NCI-H446 (cell line): ENCODE results near the gene CBX2.

Experiments
- DNase-seq, 2 experiments: peaks; one replicate each; lab custom pipeline; 2025; lab: John Stamatoyannopoulos, UW

Gene CBX2

DNA sequence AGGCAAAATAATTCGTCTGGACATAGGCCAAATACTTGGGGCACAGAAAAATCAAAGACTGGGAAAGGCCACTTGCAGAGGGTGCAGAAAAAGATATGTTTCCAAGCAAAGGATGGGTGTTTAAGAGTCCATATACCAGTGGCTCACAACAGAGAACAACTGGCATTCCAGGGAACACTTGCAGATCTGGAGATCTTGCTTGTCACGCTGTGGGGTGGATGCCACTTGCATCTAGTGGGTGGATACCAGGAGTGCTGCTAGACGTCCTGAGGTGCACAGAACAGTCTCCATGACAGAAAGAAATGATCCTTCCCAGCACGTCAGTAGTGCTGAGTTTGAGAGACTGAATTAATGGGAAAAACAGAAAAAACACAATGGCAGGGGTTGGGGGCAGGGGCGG is 10.5 kb downstream of the CBX2 start:
- no peak for DNase-seq

DNA sequence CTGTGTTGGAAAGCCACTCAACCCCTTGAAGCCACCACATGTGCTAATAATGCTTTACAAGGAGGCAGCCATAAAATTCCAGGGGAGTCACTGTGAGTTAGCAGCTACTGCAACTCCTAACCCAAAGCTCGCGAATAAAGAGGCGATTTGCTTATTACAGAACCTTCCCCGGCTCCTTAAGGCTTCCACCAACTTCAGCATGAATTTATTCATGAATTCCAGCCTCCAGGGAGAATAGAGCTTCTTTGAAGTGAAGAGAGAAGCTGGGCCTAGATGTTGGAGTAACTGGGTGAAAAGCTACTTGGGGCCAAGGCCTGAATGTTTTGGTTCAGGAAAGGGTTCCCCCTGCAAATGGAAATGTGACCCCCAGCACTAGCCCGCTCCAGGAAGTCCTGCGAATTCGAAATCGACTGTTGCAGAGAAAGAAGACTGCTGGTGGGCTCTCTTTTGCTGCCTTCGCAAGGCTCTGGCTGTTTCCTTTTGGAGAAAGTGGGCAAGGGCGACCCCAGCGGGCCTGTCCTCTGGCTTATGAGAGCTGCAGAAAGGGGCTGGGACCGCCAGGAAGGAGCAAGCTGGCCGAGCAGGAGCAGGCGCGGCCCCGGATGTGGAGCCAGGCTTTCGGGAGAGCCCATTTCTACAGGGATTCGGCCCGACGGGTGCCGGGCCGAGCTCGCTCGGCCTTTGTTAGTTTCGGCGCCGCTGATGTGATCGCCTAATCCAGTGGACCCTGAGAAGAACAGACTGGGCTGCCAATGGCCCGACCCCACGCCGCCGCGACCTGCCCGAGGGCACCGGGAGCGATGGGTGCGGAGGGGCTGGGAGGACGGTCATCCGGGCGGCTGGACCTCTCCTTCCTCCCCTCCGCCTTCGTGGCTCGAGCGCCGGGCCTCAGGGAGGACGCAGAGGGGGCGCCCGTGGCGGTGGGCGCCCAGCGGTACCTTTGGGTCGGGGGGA is 11.3 kb downstream of the CBX2 start:
- no peak for DNase-seq

DNA sequence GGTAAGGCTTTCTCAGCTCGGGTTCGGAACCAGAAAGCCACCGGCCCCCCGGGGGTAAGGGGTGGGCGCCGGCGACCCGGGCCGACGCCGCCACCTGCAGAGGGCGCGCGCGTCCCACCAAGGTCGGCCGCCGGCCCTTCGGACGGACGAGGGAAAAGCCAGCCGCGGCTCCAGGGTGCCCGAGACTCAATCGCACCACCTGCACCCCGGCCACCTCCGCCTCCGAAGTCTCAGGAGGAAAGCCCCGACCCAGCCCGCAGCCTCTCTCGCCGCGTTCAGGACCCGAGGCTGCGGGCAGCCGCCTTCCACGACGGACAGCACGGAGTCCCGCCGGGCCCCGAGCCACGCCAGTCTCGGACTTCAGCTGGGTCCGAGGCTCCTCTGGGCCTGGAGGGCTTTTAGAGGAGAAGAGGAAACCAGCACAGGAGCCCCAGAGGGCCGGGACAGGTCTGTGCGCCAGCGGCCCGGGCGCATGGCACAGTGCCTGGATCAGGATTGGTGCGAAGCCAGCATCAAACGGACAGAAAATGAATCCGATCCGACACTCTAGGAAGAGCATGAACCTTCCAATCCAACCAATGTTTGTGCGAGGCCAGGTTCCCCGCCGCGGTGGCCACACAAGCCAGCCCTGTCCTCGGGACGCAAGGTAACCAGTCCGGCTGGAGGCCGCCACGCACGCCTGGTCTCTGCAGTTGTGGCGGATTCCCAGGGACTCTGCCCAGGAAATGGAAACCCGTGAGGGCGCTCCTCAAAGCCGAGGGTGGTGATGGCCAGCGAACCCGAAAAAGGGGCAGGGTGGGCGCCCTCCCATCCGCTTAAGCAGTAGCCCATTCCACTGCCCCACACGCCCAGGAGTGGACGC is 12.2 kb downstream of the CBX2 start:
- peak in 1 of 2 experiments; percentile 56 for DNase-seq

DNA sequence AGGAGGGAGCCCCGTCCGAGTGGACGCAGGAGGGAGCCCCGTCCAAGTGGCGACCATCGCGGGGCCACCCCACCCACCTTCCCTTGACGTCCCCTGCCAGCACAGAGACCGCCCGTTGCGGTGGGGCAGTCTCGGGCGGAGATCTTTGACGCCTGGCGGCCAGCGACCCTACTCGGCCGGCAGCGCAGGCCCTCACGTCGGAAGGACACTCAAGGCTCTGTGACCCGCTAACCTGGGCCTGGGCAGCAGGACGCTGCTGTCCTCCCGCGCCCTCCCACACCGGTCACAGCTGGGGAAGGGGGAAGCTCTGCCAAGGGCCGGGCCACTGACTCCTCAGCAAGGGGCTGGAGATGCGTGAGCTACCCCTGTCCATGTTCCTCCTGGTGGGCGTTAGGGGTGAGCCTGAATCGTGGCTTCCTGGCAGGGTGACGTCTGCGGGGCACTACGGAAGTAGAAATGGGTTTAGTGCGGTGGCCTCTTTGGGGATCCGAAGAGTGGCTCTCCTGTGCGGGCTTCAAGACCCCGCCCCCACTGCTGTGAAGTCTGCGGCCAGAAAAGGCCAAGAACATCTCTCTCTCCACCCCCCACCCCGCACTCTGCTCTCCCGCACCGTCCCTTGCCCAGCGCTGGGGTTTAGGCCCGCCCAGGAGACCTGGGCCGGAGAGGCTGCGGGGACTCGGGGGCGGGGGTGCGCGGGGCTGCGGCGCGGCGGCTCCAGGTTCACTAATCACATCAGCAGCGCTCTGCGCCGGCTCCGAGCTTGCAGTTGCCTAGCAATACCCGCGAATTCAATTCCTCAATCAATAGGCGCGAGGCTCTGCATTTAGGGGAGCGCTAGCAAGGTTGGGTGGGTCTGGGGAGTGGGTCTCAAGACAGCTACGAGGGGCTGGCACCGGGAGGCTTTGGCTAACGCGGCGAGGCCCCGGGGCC is 13.1 kb downstream of the CBX2 start:
- no peak for DNase-seq

DNA sequence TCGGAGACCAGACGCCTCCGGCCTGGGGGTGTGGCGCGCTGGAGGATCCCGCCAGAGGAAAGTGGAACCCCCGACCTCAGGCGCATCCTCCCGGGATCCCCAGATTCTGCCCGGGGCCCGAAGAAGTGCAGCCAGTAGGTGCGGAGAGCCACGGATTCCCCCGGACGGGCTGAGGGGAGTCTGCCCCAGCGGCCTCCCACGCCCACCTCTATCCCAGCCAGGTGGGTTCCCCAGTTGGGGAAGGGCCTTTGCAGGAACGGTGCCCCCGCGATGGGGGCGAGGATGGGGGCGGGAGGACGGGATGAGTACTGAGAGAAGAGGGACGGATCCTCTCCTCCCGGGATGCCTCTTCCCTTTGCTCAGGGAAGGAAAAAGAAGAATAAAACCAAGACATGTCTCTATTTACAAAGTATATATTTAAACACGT is 13.8 kb downstream of the CBX2 start:
- no peak for DNase-seq

DNA sequence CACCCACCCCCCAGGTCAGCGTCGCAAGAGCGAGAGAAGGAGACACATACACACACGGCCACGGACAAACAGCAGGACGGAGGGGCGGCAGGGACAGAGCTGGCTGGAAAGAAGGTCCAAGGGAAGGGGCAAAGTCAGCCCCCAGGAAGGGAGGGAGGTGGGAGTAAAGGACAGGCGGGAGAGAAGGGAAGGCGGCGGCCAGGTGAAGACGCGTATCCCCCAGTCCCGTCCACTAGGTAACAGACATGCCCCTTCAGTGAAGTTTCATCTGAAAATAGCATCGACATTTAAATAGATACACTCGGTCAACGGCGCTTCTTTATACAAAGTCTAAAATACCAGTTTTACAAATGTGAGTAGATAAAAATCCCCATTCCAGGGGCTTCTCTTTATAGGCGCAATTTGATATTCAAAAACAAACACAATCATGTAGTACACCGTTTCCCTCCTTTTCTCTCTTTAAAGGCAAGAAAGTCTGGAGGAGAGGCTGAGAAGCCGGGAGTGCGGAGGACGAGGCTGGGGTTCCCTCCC is 14.5 kb downstream of the CBX2 start:
- no peak for DNase-seq

DNA sequence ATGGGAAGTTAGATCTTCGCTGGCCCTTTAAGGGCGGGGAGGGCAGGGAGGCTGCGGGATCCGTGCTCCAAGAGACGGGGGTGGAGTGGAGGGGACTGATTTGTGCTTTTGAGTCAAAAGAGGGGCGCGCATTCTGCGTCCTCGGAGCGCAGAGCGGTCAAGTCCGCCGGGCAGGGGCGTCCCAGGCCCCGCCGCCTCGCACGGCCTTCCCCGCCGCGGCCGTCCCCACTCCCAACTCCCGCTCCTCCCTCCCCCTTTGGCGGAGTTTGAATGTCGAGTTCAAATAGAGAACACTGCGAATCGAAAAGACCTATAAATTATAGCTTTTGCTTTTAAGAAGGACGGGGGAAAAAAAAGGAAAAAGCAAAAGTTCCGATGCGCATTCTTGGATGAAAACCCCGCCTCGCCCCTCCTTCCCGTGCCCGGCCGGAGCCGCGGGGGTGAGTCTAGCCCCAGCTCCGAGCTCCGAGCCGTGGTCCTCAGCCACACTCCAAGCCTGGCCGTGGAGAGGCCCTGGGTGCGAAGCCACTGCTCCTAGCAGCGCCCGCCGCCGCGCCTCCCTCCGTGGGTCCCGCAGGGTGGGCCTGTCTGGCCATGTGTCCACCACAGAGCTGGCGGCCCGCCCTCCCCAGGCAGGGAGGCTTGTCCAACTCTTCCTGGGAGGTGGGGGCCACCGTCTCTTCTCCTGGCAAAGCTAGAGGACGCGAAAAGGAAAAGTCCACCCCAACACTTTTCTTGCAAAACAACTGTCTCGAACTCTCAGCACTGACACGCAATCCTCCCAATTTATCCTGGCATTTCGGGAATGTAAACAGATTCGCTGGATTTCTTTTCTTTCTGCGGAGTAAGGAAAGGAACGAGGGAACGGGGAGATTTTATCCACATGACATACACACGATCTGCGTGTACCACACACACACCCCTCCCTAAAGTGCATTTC is 15.3 kb downstream of the CBX2 start:
- no peak for DNase-seq

DNA sequence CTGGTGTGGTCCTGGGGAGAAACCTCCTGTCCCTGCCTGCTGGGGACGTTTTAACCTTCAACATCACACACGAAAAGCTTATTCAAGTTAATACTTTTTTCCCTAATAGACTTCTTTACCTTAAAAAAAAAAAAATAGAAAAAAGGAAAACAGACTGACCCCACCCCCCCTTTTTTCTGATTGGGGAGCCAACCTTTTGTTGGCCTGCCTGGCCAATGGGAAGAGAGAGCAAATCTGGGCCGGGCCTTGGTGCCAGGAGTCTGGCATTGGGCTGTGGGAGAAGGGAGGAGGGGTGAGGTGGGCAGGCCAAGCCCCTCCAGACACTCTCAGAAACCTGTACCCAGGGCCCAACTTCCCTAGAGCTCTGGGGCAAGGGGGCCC is 16.0 kb downstream of the CBX2 start:
- DNase-seq, result peak in 1 of 2 experiments; percentile 38

DNA sequence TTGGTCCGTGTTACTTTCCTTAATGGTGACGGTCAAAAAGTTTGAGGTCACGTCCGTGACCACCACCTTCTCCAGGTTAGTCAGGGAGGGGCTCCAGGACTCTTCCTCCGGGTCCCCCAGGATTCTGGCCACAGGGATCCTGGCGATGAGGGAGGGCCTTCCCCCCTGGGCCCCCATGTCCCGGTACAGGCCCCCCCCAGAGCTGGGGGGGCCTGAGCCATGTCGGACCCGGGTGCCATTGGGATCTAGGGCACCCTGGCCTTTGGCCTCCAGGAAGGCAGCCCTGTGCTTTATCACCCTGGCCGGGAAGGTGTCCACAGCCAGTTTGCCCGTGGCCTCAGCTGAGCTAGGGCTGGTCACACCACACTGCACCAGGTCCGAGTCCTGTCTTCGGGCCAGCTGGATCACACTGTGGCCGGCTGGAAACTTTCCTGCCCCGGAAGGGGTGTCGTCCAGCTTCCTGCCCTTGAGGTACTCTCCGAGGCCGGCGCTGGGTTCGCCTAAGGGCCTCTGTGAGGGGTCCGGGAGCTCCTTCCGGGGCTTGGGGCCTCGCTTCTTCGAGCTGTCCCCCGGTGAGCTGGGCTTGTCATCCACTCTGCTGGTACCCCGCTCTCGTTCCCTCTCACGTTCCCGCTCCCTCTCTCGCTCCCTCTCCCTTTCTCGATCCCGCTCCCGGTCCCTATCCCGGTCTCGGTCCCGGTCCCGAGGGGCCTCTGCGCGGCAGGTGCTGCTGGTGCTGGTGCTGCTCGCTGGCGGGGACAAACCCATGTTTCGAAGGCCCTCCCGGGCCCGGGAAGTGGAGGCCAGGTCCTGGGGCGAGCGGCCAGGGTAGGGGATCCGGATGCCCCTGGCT is 16.9 kb downstream of the CBX2 start:
- DNase-seq, result no peak

DNA sequence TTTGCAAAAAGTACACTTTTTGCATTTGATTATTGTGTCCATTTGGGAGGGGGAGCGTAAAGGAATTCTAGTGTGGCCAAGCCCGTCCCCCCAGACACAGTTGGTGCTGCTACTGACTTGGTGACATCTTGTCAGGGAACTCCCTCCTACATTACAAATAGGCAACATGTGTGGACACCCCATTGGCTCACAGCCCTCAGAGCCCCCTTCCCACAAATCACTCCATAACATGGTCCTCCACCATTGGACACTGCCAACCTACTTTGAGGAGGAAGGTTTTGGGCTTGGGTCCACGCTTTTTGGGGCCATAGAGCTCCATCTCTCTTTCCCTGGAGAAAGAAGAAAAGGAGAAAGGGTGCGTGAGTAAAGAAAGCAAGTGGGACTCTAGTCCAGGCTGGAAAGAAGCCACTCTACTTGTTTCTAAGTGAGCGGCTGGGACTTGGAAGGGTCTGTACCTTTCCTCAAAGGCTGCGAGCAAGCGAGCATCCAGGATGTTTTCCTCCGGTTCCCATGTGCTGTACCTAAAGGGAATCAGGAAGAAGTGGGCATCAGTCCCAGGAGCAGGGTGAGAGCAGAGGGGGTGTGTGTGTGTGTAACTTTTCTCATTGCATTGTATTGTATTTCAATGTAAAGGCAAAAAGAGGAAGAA is 18.0 kb downstream of the CBX2 start:
- DNase-seq, result no peak

DNA sequence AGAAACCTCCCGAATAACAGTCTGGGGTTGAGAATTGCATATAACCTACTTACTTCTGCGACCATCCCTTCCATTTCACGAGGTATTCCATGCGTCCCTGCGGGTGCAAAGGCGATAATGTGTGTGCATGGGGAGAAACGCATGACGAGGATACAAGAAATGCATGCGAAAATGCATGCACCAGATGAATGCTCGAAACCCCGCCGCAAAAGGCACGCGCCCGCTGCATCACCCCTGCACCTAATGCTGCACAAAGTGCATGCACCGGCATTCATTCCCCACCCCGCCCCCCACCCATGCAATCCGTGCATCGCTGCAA is 18.5 kb downstream of the CBX2 start:
- DNase-seq, result no peak

DNA sequence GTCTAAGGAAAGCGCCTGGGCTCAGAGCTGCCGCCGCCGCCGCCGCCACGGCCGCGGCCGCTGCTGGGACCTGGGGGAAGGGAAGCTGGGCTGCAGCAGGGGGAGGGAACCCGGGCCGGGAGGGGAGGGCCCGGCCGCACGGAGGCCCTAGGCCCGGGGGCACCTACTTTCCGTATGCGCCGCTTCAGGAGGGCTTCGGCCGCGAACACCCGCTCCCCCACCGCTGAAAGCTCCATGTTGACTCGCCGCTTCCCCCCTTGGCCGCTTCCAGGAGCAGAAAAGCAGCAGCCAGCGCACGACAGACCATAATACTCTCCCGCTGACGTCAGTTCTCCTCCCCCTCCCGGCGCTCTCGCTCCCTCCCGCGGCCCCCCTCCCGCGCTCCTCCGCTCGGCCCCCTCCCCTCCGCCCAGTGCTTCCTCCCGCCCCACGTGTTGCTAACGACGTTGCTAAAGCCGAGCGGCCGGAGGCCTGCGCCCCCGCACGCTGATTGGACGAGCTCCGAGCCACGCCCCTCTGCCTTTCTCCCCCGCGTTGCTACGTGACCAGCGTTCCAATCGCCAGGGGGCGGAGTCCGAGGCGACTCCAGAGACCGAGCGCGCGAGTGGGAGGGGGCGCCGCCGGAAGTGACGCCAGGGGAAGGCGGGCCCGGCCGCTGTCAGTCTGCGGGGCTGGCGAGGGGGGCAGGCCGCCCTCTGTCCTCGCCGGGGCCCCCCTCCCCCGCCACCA is 19.0 kb downstream of the CBX2 start, which contains the start of gene CBX8:
Gene CBX8, minus strand, starts transcription at position 315 of the 729 bp plus-strand sequence. Its CDS starts 79 bp downstream, at position 236.
- peak; percentile 99 to 100 for DNase-seq

DNA sequence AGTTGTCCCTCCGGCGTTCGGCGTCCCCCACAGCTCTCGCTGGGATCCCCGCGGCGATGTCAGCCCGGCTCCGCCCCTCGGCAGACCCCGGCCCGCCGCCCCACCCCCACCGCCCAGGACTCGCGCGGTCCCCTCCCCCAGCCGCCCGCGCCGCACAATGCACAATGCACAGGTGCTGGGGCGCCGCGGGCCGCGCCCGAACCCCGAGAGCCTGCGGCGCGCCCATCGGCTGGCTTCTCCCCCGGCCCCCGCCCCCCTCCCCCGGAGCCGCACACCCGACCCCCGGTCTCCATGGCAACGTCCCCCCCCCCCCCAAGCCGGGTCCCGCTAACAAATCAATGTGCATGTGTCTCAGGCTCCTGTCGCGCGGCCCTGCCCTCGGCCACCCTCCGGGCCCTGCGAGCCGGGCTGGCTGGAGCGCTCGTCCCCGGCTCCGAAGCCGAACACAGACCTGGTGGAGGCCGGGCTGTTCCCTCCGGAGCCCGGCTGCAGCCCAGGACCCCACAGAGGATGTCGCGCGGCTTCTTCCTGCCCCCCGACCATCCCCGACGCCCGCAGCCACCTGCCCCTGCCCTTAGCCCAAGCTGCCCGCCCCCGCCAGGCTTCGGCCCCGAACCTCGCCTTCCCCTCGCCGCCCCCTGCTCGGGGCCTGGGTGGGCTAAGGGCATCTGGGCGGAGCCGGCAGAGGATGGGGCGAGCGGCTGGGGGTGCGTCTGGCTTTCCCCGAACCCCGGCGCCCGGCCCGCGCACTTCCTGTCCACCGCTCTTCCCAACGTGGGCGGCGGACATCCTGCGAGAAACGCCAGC is 19.7 kb downstream of the CBX2 start:
- DNase-seq, result peak in 1 of 2 experiments; percentile 57

DNA sequence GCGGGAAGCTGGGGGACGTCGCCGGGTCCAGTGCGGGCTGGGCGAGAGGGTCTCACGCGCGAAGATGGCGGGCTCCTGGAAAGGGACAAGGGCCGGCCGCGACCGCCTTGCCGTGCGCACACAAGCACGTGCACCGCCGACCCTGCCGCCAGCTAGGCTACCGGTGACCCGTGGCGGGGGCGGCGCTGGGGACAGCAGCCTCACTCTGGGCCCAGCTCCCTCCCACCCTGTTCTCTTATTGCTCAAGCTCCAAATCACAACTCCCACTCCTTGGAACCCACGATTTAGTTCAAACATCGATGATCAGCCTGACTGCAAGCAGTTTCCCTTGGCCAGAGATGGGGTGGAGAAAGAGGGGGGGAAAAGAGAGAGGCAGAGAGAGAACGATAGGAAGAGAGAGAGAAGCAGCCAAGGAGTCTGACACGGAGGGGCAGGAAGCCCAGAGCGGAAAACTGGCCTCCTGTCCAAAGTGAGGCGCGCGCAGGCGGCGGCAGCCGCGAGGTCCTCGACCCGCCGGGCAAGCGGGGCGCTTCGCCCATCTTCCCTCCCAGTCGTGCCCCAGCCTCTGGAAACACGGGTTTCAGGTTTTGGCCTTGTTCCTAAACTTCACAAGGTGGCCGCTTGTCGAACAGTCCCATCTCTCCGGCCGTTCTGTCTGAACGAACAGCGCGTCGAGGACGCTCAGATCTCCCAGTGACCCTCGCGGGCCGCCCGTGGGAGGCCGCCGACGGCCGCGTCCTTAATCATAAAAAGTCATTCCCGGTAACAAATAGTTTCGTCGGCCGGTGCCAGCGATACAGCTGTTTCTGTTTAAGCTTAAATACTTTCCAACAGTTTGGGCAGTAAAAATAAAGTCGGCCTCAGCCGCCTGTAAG is 20.6 kb downstream of the CBX2 start:
- no peak for DNase-seq

DNA sequence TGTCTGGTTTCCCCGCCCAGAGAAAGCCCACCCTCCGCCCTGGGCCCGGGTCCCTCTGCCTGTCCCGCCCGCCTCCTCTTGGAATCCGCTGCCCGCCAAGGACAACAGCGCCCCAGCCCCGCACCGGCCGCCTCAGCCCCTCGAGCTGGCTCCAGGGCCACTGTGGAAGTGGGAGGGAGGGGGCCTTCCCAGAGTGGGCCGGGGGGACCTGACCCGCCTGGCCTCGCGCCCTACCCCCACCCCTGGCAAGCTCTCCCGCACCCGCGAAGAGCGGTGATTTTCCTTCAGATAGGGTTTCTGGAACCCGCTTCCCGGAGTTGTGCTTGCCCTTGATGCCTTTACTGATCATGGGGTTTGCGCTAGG is 21.2 kb downstream of the CBX2 start:
- no peak for DNase-seq

DNA sequence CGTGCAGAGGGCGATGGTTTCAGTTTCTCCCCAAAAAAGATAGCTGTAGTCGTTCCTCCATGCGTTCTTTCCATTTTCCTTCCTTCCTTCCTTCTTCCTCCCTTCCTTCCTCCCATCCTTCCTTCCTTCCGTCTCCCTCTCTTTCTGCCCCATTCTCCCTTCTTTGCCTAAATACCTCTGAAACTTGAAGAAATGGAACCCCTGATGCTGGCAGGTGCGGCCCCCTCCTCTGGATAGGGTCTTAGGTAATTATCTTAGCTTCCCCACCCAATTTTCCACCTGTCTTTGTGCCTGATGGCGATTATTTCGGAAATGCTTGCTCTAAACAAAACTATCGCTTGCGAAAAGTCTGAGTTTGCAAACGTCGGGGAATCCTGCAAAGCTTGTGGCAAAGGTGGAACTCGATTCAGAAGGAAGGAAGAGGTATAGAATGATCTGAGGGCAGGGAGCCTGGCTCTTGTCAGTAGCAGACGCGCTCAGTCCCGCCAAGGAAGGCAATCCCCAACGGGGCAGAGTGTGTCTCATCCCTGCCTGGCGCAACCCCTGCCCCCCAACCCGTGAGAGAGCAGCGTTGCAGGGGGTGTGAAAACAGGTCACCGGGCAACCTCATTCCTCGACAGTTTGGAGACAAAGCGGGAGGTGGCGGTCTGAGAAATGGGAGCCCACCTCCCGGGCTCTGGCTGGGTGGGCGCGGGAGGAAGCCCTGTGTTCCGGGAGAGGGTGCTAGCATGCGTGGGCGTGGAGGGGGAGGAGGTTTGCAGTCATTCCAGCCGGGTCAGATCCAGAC is 21.8 kb downstream of the CBX2 start:
- DNase-seq, result no peak
